Activated CD4-positive, CD25-positive, alpha-beta regulatory T cell treated with anti-CD3 and anti-CD28 coated beads, Interleukin-2, amount 50 U/mL, for 16 hours (primary cell): ENCODE data around the gene GPC6.

Experiments
- DNase-seq: peaks from one replicate; pipeline ENCODE4 v3.0.0-alpha.2; 2020; ENCODE audit warnings: low read depth, low spot score

Gene GPC6

DNA sequence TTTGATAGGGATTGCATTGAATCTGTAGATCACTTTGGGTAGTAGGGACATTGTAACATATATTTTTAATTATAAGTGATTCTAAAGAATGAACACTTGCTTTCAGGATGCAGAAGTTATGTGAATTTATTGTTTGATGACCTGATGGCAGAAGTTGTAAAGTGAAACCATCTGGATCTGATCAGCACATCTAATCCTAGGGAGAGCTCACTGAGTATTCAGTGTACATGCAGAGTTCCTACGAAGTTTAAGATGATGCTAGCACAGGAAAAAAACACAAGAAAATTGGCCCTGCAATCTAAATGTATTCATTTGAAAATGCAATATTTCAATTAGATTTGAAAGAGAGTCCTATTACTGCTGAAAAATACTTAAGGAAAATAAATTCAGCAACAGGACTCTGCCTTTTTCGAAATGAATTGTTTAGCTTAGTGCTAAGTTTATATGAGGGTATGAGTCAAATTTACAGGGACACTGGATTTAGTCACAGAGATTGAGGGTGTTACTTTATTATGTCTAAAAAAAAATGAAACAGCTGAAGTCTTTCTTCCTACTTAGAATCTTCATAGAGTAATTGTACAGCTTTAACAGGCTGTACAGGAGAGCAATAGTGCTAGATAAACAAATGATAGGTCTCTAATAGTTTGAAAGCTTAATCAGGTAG, 867.2 kb downstream of the GPC6 start:
- DNase-seq = no peak

GRCh38 chr13:94109715-94110374, 883.2 kb downstream of the GPC6 start:
- DNase-seq = no peak

DNA sequence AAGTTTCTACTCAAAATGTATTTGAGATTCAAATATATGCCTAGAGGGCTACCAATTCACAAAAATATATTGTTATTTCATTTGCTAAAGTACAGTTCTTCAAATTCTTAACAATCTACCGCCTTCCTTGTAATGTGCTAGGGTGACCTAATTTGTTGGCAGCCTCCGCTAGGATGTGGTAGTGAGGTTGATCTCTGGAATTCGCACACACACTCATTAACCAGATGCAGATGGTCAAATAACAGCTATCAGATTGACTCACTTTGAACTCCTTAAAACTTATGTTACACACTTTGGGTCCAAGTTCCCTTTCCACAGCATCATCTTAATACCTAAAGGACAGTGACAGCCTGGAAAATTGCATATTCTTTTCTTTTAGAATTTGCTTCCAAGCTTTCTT, 885.6 kb downstream of the GPC6 start:
- no peak for DNase-seq

DNA sequence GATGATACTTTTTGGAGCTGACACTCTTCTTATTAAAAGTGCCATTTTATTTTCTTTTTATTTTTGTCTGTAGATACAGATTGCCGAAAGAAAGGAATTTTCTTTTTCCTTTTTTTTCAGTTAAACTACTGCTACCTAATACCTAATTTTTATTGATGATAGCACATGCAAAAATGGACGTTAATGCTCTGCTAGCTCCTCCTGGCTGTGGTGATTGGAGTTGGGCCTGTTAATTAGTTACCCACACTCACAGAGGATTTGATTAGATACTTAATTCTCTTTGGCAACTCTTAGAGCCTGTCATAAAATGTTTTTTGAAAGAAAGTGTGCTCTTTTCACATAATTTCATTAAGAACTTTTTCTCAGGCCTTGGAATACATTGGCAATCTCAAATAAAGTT, 886.1 kb downstream of the GPC6 start:
- no peak for DNase-seq

GRCh38 chr13:94113245-94113644, 886.6 kb downstream of the GPC6 start:
- no peak for DNase-seq

- no peak for DNase-seq
Measured at GRCh38 chr13:94114166-94114565, 887.6 kb downstream of the GPC6 start.

- no peak for DNase-seq
Measured at GRCh38 chr13:94115054-94115453, 888.4 kb downstream of the GPC6 start.

- no peak for DNase-seq
Measured at GRCh38 chr13:94119360-94119936, 892.8 kb downstream of the GPC6 start.

GRCh38 chr13:94120878-94121277, 894.3 kb downstream of the GPC6 start:
- no peak for DNase-seq

- no peak for DNase-seq
Measured at GRCh38 chr13:94121686-94122085, 895.1 kb downstream of the GPC6 start.

GRCh38 chr13:94122300-94122915, 895.8 kb downstream of the GPC6 start:
- DNase-seq = no peak

DNA sequence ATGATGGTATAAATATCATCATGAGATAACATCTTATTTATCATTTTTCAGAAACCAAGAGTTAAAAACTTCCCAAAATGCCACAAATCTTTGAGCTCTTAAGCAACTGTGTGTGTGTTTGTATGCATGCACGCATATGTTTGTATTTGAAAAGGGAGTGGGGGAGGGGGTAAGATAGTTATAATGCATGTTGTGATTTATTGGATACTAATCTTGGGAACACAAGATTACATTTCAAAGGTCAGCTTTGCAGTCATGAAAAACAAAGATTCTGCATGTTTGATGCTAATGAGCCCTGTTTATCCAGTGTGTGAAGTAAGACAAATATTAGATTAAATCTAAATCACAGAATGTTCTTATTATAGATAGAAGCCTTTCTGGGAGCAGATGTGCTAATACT, 897.0 kb downstream of the GPC6 start:
- no peak for DNase-seq

DNA sequence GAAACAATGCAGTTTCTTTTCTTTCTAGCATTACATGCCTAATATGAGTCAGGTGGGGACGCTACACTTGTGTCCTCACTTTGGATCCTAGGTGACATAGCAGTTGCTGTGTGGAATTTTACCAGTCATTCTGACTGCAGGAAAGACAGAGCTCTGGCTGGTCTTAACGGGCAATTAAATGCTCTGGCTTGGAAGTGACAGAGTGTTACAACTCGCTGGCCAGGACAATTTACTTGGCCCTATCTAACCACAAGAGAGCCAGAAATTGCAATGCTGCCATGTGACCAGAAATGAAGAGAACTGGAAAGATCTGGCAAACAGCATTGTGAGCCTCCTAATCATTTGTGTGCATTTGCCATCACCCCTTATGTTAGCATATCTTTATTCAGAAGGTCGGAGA, 901.8 kb downstream of the GPC6 start:
- DNase-seq = no peak

DNA sequence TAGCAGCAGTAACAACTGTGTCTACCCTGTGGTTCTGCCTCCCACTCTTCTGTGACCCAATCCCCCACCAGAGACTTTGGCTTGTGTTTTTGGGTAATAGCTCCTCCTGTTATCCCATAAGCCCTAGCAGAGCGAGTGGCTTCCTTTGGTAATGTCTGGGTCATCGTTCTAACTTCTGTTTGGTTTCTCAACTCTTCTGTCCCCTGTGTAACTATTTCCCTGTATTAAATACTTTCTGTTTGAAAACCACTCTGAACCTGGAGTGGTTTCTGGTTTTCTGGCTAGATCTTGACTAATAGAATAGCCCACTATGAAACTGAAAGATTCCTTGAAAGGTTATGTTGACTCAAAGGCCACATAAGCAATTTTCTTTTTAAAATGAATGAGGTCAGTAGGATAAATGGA, 902.9 kb downstream of the GPC6 start:
- DNase-seq = no peak

GRCh38 chr13:94138831-94139230, 912.2 kb downstream of the GPC6 start:
- no peak for DNase-seq

GRCh38 chr13:94139393-94139995, 912.9 kb downstream of the GPC6 start:
- DNase-seq = no peak

GRCh38 chr13:94140027-94140426, 913.4 kb downstream of the GPC6 start:
- no peak for DNase-seq

DNA sequence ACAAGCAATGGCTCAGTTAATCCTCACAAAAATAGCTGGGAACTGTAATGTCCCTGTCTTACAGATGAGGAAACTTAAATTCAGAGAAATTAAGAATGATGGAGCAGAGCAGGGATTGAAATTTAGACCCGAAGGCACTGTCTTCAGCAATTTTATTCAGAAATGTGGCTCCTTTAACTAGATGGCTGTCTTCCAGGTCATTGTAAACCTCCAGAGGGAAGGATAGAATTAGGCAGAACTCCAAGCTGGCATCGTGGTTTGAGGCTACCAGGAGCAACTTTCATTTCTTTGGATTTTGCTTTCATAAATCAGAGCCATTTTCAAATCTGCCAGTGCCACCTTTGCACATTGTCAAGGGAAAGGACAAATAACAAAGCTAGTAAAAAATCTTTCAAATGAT, 913.9 kb downstream of the GPC6 start:
- no peak for DNase-seq

DNA sequence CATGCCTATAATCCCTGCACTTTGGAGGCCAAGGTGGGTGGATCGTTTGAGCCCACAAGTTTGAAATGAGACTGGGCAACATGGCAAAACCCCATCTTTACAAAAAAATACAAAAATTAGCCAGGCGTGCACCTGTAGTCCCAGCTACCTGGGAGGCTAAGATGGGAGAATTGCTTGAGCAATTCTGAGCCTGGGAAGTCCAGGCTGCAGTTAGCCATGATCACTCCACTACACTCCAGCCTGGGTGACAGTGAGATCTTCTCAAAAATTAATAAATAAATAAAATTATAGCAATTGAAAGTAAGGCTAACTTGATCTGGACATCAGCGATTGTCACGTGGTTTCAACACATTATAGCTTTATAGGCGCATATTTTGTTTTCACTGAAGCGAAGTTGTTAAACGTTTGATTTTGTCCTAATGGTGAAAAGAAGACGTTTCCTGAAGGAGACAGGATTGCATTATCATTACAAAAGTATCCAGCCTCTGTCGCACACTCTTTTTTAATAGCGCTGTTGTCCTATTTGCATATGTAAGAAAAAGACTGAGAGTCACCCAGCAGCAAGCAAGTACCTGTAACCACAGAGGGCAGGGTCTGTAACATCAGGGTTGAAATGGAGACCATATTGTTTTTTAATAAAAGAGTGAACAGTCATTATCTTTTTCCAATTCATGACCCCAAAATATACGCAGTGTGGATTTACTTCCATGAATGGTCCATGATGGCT, 917.2 kb downstream of the GPC6 start:
- no peak for DNase-seq

- no peak for DNase-seq
Measured at GRCh38 chr13:94145966-94146365, 919.4 kb downstream of the GPC6 start.

DNA sequence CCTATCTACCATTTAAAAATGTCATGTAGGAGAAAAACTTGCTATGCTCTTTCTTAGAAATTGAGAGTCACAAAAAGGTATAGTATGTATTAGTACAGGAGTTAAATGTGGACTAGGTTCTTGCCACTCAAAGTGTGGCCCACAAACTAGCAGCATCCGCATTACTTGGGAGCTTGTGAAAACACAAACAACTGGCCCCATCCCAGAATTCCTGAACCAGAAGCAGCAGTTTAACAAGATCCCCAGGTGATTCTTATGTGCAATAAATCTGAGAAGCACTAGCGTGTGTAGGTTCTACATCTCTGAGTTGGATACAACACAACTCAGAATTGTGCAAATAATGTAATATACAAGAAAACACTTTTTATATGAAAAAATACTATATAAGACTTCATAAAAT, 927.0 kb downstream of the GPC6 start:
- no peak for DNase-seq

DNA sequence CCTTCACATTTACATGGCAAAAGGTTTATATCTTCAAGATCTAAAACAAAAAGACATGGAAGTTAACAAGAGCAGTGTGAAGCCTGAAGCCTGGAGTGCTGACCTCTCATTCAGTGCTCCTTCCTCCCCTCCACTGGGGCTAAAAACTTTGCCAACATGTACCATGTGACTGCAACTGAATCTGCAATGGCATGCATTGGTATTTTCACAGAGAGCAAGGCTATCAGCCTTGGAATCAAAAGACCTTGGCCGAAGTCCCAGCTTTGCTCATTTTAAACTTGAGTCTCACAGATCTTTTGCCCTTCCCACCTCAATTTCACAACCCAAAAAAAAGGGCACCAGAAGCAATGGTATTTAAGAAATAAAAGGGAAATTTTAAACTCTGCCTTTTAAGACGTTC, 927.8 kb downstream of the GPC6 start:
- no peak for DNase-seq
